Central memory CD8-positive, alpha-beta T cell (primary cell): ENCODE data around the gene SNX24.
"Not testable (repeated sequence)": the region's sequence is repeated elsewhere in the genome, so short reads cannot be mapped to it uniquely, and the experiment has no call there.

ENCODE experiments used
- ATAC-seq: fragments of 150-1000 bp; cut with Tn5 transposase; replicated peaks from 2 replicates; pipeline ENCODE4 v1.10.0; 2022; ENCODE audit warnings: mild to moderate bottlenecking, moderate FRiP score, moderate number of reproducible peaks; ENCODE audit not compliant: poor library complexity, severe bottlenecking; ENCODE audit errors: extremely low read depth
- DNase-seq, 2 donors: peaks; one replicate each; pipeline ENCODE4 v3.0.0; 2021; ENCODE audit warnings: low spot score in 2 of 2
- H3K27ac Mint-ChIP-seq: one replicate; pipeline ENCODE4 v1.8.0; 2022; ENCODE audit warnings: low read depth, mild to moderate bottlenecking, moderate library complexity, mixed read lengths
- H3K27me3 Mint-ChIP-seq: one replicate; pipeline ENCODE4 v1.8.0; 2022; ENCODE audit warnings: mixed read lengths
- H3K36me3 Mint-ChIP-seq: one replicate; pipeline ENCODE4 v1.8.0; 2022; ENCODE audit warnings: mild to moderate bottlenecking, moderate library complexity, mixed read lengths; ENCODE audit not compliant: insufficient read depth
- H3K4me1 Mint-ChIP-seq: one replicate; pipeline ENCODE4 v1.8.0; 2022; ENCODE audit warnings: mixed read lengths
- H3K4me3 Mint-ChIP-seq: one replicate; pipeline ENCODE4 v1.8.0; 2022; ENCODE audit warnings: mild to moderate bottlenecking, moderate library complexity, mixed read lengths
- H3K9me3 Mint-ChIP-seq: one replicate; pipeline ENCODE4 v1.8.0; 2022; ENCODE audit warnings: mixed read lengths

The SNX24 gene

GRCh38 chr5:122908108-122908507 is 62.7 kb downstream of the SNX24 start:
- Mint-ChIP-seq H3K36me3 (no peaks in the 10 kb centered on the region), H3K27me3 (no peaks in the 10 kb centered on the region), H3K27ac (no peak overlapping the region), H3K9me3 (no peaks in the 10 kb centered on the region), H3K4me3 (no peak overlapping the region), H3K4me1 (peaks cover 5% of the 10 kb centered on the region)
- ATAC-seq (no peak), DNase-seq (no peak)

- no peak for DNase-seq
- Mint-ChIP-seq H3K27me3 (no peaks in the 10 kb centered on the region), H3K4me3 (no peak overlapping the region), H3K4me1 (no peaks in the 10 kb centered on the region), H3K36me3 (no peaks in the 10 kb centered on the region), H3K9me3 (no peaks in the 10 kb centered on the region), H3K27ac (no peak overlapping the region)
- no peak for ATAC-seq
Observed at GRCh38 chr5:122908662-122909061, 63.2 kb downstream of the SNX24 start.

- Mint-ChIP-seq H3K9me3 (no peaks in the 10 kb centered on the region), H3K36me3 (no peaks in the 10 kb centered on the region), H3K4me3 (no peak overlapping the region), H3K27ac (no peak overlapping the region), H3K27me3 (no peaks in the 10 kb centered on the region), H3K4me1 (no peaks in the 10 kb centered on the region)
- ATAC-seq (no peak), DNase-seq (no peak)
Observed at GRCh38 chr5:122909470-122910100, 64.2 kb downstream of the SNX24 start.

GRCh38 chr5:122913436-122913835 is 68.0 kb downstream of the SNX24 start:
- not testable (repeated sequence) for DNase-seq, H3K9me3 Mint-ChIP-seq, H3K36me3 Mint-ChIP-seq, H3K27ac Mint-ChIP-seq, ATAC-seq, H3K27me3 Mint-ChIP-seq, H3K4me3 Mint-ChIP-seq, H3K4me1 Mint-ChIP-seq

GRCh38 chr5:122915717-122916461 is 70.5 kb downstream of the SNX24 start:
- Mint-ChIP-seq H3K4me1 (no peaks in the 10 kb centered on the region), H3K9me3 (no peaks in the 10 kb centered on the region), H3K36me3 (peaks cover 2% of the 10 kb centered on the region), H3K4me3 (no peak overlapping the region), H3K27me3 (no peaks in the 10 kb centered on the region), H3K27ac (peak overlapping the region; percentile 36)
- DNase-seq = no peak
- ATAC-seq = no peak

- ATAC-seq (no peak), DNase-seq (no peak)
- no peaks in the 10 kb centered on the region for H3K27me3 Mint-ChIP-seq
- no peaks in the 10 kb centered on the region for H3K4me1 Mint-ChIP-seq
- H3K4me3 Mint-ChIP-seq = no peak overlapping the region
- peaks cover 2% of the 10 kb centered on the region for H3K36me3 Mint-ChIP-seq
- H3K9me3 Mint-ChIP-seq = no peaks in the 10 kb centered on the region
- H3K27ac Mint-ChIP-seq = no peak overlapping the region
Observed at GRCh38 chr5:122916490-122916889, 71.1 kb downstream of the SNX24 start.

GRCh38 chr5:122919969-122920368 is 74.6 kb downstream of the SNX24 start:
- Mint-ChIP-seq H3K9me3 (no peaks in the 10 kb centered on the region), H3K4me3 (no peak overlapping the region), H3K36me3 (peaks cover 2% of the 10 kb centered on the region), H3K4me1 (peaks cover 4% of the 10 kb centered on the region), H3K27me3 (no peaks in the 10 kb centered on the region), H3K27ac (no peak overlapping the region)
- DNase-seq (no peak), ATAC-seq (no peak)

GRCh38 chr5:122921826-122922225 is 76.4 kb downstream of the SNX24 start:
- H3K27me3 Mint-ChIP-seq = no peaks in the 10 kb centered on the region
- H3K4me3 Mint-ChIP-seq = no peak overlapping the region
- no peak for DNase-seq
- ATAC-seq = no peak
- no peaks in the 10 kb centered on the region for H3K9me3 Mint-ChIP-seq
- H3K36me3 Mint-ChIP-seq = no peaks in the 10 kb centered on the region
- peaks cover 4% of the 10 kb centered on the region for H3K4me1 Mint-ChIP-seq
- no peak overlapping the region for H3K27ac Mint-ChIP-seq

GRCh38 chr5:122924203-122924602 is 78.8 kb downstream of the SNX24 start:
- ATAC-seq = no peak
- H3K27ac Mint-ChIP-seq = no peak overlapping the region
- H3K4me3 Mint-ChIP-seq = no peak overlapping the region
- no peak for DNase-seq
- H3K36me3 Mint-ChIP-seq = no peaks in the 10 kb centered on the region
- H3K9me3 Mint-ChIP-seq = no peaks in the 10 kb centered on the region
- H3K27me3 Mint-ChIP-seq = no peaks in the 10 kb centered on the region
- H3K4me1 Mint-ChIP-seq = peaks cover 9% of the 10 kb centered on the region

GRCh38 chr5:122924719-122925395 is 79.4 kb downstream of the SNX24 start:
- Mint-ChIP-seq H3K27ac (no peak overlapping the region), H3K36me3 (no peaks in the 10 kb centered on the region), H3K27me3 (no peaks in the 10 kb centered on the region), H3K4me1 (peaks cover 9% of the 10 kb centered on the region), H3K4me3 (no peak overlapping the region), H3K9me3 (no peaks in the 10 kb centered on the region)
- ATAC-seq = no peak
- no peak for DNase-seq

- DNase-seq (no peak), ATAC-seq (no peak)
- no peak overlapping the region for H3K27ac Mint-ChIP-seq
Observed at GRCh38 chr5:122929001-122929400, 83.6 kb downstream of the SNX24 start.

GRCh38 chr5:122929980-122930379 is 84.6 kb downstream of the SNX24 start:
- Mint-ChIP-seq H3K4me1 (peaks cover 5% of the 10 kb centered on the region), H3K36me3 (no peaks in the 10 kb centered on the region), H3K27ac (no peak overlapping the region), H3K9me3 (no peaks in the 10 kb centered on the region), H3K27me3 (no peaks in the 10 kb centered on the region), H3K4me3 (no peak overlapping the region)
- no peak for ATAC-seq
- DNase-seq = no peak

More at GRCh38 chr5:122929001-122929400, 83.6 kb downstream of the SNX24 start:
- peaks cover 5% of the 10 kb centered on the region for H3K4me1 Mint-ChIP-seq
- no peaks in the 10 kb centered on the region for H3K9me3 Mint-ChIP-seq
- H3K4me3 Mint-ChIP-seq = no peak overlapping the region
- no peaks in the 10 kb centered on the region for H3K36me3 Mint-ChIP-seq
- no peaks in the 10 kb centered on the region for H3K27me3 Mint-ChIP-seq

GRCh38 chr5:122933956-122934355 is 88.5 kb downstream of the SNX24 start:
- no peak for ATAC-seq
- no peaks in the 10 kb centered on the region for H3K36me3 Mint-ChIP-seq
- no peak overlapping the region for H3K27ac Mint-ChIP-seq
- no peak for DNase-seq
- no peaks in the 10 kb centered on the region for H3K4me1 Mint-ChIP-seq
- no peaks in the 10 kb centered on the region for H3K27me3 Mint-ChIP-seq
- H3K4me3 Mint-ChIP-seq = no peak overlapping the region
- no peaks in the 10 kb centered on the region for H3K9me3 Mint-ChIP-seq
